Islet of Langerhans (tissue), 1 donor: Measurements from ENCODE around the gene CDK18.

Experiments used
- FAIRE-seq: peaks from one replicate; lab custom pipeline; 2011; peaks lifted over from hg19 to GRCh38; lab: Jason Lieb, UNC

CDK18 gene

DNA sequence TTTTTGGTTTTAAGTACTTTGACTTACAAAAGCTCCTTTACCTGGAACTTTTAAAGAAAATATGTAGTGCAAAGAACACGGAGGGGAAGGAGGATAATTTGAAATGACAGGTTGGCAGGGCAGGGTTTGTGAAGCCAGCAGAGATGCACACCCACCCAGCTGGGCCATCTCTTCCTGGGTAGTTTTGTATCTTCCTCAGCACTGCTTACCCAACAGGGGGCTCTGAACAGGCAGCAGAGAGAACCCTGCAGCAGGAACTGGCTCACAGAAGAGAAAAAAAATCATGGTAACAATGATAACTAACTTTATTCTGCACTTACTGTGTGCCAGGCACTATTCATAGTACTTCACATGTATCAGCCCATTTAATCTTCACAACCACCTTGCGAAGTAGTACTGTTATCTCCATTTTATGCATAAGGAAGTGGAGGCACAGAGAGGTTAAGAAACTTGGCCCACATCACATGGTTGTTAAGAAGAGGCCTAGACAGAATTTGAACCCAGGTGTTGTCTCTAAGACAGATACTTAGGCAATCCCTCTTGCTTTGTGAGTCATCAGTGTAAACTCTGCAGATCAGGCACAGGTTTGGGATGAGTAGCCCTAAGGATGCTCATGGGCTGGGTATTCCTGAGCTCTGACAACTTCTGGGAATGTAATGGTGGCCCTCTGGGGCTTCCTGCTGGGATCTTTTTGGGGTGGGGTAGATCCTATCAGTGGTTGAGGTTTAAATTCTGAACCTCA is 66.5 kb downstream of the CDK18 start:
- no peak for FAIRE-seq

DNA sequence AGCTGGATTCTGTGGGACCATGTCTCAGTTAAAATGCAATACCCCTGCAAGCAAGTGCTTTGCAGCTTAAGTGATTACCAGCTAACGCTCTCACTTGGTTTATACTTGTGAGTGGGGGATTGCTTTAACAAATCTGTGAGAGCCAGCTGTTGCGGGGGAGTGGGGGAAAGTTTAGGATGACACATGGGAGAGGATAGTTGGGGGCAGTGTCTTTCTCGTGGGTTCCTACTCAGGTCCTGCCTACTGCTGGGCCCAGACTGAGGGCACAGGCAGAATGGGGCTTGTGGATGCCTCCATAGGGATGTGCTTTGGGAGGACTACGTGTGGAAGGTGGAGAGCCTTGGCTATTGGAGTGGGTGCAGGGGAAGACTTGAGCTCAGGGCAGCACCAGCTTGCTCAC is 67.3 kb downstream of the CDK18 start:
- no peak for FAIRE-seq

DNA sequence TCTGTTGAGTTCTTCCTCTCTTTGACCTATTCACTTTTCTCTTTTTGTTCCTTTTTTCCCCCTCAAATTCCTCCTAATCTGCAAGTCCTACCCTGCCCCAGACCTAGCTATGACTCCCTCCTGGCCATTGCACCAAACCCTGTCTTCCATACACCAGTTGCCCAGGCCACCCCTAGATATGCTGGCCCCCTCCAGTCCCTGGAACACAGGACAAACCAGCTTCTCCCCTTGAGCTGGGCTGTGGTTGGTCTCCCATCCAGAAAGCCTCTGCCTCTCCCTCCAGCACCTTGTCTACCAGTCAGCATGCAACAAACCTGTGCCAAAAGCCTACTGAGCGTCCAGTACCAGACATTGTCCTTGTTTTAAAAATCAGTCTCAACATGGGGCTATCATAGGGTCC is 68.0 kb downstream of the CDK18 start:
- FAIRE-seq, result no peak

DNA sequence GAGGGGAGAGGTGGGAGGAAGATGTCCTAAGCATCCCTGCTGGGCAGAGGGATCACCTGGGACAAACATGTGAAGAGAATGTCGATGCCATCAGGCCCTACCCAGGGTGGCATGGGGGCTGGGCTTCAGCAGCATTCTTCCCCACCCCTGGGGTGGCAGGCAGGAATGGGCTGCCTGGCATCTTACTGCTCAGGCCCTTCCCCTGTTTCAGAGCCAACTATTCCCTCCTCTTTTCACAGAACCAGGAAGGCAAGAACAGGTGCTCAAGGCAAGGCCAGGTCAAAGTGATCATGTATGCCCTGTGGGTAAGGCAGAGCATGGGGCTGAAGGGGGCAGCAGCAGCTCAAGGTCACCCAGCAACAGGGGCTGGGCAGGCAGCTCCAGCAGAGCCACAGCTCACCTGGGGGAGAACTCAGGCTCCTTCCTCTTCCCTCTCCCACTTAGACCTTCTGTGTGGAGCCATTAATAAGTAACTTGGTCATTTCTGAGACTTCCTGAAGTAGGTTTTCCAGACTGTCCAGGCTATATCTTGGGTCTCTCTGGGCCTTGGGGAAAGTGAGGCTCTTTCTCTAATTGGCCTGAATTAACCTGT is 70.9 kb downstream of the CDK18 start:
- FAIRE-seq, result no peak

GRCh38 chr1:205576011-205576410 is 71.5 kb downstream of the CDK18 start:
- no peak for FAIRE-seq

GRCh38 chr1:205576805-205577761 is 72.6 kb downstream of the CDK18 start:
- FAIRE-seq, result no peak

DNA sequence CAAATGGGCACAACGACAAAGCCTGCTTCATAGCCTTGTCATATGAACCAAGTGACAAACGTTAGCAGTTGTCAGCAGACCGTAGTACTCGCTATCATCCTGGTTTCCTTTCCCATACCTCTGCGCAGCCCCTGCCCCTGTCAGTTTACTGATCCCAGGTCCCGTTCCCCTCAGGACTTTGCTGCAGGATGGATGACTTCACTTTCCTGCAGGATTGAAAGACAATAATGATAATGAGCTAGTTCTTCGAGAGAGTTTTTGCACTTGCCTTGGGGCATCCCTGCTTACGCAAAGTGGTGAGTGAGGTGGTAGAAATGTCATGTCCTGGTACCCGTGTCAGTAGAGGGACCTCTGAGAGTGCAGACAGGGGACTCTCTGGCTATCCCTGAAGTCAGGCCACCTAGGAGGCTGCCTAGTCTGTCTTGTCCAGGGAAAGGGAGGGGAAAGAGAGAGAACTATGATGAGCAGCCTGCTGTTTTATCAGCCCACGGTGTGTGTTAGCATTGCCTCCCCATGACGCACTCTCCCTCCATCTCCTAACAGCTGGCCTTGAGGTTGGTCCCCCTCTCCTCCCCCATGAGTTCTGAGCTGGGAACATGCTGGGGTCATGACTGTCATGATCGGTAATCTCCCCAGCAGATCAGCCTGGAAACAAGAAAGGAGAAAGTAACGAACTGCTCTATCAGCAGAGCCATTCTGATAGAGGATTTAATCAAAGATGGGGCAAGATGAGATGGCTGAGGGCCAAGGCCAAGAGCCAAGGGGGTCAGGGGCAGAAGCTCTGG is 73.6 kb downstream of the CDK18 start:
- FAIRE-seq, result no peak

- no peak for FAIRE-seq
Observed at GRCh38 chr1:205578780-205579571, 74.5 kb downstream of the CDK18 start.

- no peak for FAIRE-seq
Observed at GRCh38 chr1:205579711-205580110, 75.2 kb downstream of the CDK18 start.

DNA sequence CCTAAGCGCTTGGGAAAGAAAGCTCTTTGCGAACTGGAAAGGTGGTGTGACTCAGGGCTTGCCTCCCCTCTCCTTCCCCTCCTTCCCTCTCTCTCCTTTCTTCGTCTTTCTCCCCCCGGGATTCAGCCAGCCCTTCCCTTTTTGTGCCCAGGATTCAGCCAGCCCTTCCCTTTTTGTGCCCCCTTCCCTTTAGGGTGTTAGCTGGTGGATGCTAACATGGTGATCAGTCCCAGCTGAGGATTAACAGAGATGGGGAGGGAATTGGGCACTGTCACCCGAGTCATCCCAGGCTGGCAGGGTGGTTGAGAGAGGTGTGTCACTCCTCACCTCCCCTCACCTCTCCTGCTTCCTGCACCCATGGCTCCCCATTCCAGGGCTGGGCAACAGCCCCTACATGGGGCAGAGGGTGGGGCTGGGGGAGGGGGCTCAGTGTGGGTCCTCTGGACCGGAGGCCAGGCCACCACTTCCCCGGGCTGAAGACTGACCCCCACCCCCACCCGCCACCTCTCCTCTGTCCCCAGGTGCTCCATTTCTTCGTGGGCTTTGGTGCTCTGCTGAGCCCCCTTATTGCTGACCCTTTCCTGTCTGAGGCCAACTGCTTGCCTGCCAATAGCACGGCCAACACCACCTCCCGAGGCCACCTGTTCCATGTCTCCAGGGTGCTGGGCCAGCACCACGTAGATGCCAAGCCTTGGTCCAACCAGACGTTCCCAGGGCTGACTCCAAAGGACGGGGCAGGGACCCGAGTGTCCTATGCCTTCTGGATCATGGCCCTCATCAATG is 75.9 kb downstream of the CDK18 start:
- no peak for FAIRE-seq

DNA sequence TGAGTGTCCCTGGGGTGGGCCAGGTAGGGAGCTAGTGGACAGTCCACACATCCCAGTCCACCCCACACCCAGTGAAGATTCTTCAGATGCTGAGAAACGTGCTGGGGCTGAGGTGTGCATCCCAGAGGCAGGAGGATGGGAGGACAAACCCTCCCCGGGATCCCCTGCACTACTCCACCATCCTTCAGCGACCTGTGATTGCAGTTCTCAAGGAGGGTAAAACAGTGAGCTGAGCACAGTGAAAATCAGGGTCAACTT is 76.4 kb downstream of the CDK18 start:
- FAIRE-seq, result no peak

GRCh38 chr1:205581321-205581980 is 77.0 kb downstream of the CDK18 start:
- FAIRE-seq, result no peak

- no peak for FAIRE-seq
Observed at GRCh38 chr1:205582046-205582445, 77.6 kb downstream of the CDK18 start.
